Superior temporal gyrus (tissue), 1 donor: Measurements from ENCODE around the gene SLC6A3.
"Not testable (repeated sequence)": the region's sequence is repeated elsewhere in the genome, so short reads cannot be mapped to it uniquely, and the experiment has no call there.

ENCODE experiments used
- DNase-seq: peaks from one replicate; pipeline ENCODE4 v3.0.0-alpha.2; 2016; ENCODE audit errors: extremely low spot score

The SLC6A3 gene

GRCh38 chr5:1465117-1465516, 19.9 kb upstream of the SLC6A3 start:
- no peak for DNase-seq

DNA sequence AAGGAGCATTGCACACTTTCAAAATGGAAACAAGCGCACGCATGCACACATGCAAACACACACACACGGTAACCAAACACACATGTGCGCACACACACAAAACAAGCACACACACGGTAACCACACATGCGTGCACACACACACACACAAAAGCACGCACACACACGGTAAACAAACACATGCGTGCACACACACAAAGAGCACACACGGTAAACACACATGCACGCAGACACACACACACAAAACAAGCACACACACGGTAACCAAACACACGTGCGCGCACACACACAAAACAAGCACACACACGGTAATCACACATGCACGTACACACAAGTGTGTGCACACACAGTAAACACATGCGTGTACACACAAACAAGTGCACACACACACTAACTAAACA, 19.3 kb upstream of the SLC6A3 start:
- DNase-seq = no peak

- DNase-seq = no peak
Observed at GRCh38 chr5:1464096-1464446, 18.8 kb upstream of the SLC6A3 start.

DNA sequence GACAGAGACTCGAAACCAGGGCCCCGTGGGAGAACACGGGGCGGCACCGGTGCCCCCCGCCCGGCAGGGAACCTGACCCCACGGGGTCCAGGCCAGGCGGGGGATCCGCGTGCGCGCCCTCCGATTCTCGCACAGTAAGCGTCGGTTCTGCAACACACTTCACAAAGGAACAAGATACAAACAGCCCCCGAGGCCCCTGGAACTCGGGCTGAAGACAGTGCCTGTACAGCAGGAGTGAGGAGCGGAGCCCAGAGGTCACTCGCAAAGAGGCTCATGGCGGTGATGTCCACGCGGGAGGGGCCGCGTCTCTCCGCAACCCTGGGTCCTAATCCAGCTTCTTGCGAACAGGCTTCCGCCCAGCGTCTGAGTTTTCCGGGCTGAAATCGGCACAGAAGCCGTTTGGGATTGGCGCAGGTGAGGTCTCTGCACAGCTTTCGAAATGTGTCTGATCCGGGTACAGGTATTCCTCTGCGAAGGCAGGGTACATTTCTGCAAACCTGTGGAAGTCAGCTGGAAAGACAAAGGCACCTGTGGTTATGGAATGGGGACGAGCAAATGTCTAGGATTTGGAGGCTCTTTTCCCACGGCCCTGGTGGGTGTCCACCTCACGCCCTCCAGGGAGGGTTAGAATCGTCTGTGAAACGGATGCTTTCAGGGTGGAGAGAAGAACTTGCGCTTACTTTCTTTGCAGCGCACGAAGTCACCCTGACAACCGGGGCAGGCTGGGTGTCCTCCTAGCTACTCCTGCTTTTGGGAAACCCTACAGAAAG, 18.3 kb upstream of the SLC6A3 start:
- no peak for DNase-seq

GRCh38 chr5:1462358-1462757, 17.1 kb upstream of the SLC6A3 start:
- DNase-seq = no peak

- no peak for DNase-seq
Observed at GRCh38 chr5:1461396-1461795, 16.2 kb upstream of the SLC6A3 start.

DNA sequence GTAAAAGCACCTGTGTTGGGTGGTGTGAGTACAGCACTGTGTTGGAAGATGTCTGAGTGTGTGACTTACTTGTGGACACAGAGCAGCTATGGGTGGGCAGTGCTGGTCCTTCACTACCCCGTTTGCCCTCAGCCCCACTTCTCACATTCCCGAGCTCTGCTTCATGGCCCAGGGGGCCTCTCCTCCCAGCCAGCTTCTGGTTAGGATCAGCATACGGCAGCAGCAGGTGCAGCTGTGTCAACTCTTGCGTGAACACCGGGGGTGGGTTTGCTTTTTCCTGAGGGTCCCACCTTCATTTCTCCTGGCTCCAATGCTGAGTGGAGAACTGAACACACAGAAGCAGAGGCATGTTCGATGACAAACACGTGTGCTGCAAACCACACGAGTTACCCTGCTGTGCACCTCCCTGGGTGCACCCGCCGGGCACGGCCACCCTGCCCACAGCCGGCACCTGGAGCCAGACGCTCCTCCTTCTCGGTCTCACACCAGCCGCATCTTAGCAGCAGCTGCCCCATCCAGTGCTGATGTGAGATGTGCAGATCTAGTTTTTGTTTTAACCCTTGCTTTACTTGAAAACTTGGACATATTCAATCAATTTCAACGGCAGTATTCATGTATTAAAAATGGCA, 14.9 kb upstream of the SLC6A3 start:
- DNase-seq = no peak

DNA sequence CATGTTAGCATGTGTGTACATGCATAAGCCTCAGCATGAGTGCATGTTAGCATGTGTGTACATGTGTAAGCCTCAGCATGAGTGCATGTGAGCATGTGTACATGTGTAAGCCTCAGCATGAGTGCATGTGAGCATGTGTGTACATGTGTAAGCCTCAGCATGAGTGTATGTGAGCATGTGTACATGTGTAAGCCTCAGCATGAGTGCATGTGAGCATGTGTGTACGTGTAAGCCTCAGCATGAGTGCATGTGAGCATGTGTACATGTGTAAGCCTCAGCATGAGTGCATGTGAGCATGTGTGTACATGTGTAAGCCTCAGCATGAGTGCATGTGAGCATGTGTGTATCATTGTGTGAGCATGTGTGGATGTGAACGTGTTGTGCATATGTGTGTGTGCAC, 14.2 kb upstream of the SLC6A3 start:
- DNase-seq = not testable (repeated sequence)

DNA sequence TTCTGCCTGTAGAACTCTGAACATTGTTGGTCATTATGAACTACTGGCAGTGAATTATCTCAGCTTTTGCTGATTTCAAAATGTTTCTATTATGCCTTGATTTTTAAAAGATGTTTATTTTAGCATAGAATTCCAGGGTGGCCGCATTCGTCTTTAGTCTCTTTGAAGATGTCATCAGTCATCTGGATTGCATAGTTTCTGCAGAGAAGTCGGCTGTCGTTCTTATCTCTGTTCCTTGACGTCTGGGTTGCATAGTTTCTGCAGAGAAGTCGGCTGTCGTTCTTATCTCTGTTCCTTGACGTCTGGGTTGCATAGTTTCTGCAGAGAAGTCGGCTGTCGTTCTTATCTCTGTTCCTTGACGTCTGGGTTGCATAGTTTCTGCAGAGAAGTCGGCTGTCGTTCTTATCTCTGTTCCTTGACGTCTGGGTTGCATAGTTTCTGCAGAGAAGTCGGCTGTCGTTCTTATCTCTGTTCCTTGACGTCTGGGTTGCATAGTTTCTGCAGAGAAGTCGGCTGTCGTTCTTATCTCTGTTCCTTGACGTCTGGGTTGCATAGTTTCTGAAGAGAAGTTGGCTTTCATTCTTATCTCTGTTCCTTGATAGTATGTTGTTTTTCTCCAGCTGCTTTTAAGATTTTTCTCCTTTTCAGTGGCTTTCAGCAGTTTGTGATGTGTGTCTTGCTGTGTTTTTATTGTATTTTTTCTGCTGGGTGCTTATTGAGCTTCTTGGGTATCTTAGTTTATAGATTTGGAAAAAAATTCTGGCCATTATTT, 11.1 kb upstream of the SLC6A3 start:
- DNase-seq = not testable (repeated sequence)

DNA sequence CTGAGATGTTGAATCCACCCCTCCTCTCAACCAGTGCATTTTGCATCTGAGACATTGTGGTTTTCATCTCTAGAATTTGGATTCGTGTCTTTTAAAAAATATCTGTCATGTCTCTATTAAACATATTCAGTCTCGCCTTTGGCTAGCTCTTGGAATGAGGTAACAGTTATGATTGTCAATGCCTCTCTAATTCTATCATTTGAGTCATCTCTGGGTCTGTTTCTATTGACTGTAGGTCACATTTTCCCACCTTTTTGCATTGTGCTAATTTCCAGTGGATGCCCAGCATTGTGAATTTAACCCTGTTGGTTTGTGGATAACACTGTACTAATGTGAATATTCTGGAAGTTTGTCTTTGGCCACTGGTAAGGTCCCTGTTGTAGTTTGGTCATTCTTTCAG, 8.4 kb upstream of the SLC6A3 start:
- no peak for DNase-seq

GRCh38 chr5:1449081-1449630, 3.9 kb upstream of the SLC6A3 start:
- DNase-seq = no peak

- no peak for DNase-seq
Observed at GRCh38 chr5:1448511-1449011, 3.3 kb upstream of the SLC6A3 start.

DNA sequence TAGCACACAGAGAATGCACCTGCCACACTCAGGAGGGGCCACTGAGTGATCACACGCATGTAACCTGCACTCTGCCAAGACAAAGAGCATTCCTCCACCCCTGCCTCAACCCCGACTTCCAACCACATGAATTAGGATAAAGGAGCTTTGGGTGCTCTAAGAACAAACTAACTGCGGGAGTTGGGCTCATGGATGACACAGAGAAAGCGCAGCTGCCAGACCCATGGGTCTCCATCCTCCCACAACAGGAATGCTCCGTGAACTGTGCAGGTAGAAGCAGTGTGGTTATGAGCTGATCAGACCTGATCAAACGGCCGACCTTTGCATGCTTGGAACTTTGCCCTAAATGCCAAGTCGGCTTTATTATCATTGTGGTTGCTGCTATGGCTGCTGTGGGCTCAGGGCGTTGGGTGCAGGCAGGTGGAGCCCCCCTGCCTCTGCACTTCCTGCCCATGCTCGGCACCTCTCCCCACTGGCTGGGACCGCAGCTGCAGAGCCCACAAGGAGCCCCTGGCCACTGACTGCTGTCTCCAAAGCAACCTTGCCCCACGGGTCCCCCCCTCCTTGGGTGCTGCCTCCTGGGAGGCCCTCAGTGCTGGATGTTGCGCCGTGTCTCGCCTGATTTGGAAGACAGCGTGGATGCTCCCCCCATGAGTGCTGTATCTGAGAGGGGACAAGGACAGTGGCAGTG, 2.6 kb upstream of the SLC6A3 start:
- DNase-seq = no peak

DNA sequence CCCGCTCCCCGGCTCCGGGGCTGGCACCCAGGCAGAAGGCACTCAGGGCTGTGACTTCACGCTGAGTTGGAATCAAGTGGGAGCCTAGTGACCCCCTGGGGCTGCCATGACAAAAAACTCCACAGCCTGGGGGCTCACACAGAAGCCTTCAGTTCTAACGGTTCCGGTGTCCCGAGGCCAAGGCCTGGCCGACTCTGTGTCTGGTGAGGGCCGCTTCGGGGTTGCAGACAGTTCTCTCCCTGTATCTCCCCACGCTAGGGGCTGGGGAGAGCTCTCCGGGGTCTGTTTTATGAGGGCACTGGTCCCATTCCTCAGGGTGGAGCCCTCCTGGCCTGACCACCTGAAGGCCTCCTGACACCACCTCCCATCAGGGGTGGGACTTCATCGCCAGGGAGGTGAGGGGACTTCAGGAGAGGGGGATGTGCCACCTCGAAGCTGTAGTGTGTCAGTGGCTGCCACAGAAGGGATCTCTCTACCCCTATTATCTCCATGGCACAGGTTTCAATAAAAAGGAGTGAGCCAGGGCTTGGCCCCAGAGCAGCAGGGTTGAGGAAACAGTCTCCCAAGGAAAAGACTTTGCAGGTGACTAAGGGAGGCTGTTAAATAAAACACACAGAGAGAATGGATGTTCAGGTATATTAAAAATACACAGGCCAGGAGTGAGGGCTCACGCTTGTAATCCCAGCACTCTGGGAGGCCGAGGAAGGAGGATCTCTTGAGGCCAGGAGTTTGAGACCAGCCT, 1.5 kb upstream of the SLC6A3 start:
- DNase-seq = no peak

- no peak for DNase-seq
Observed at GRCh38 chr5:1445689-1446601, 705 bp upstream of the SLC6A3 start.

DNA sequence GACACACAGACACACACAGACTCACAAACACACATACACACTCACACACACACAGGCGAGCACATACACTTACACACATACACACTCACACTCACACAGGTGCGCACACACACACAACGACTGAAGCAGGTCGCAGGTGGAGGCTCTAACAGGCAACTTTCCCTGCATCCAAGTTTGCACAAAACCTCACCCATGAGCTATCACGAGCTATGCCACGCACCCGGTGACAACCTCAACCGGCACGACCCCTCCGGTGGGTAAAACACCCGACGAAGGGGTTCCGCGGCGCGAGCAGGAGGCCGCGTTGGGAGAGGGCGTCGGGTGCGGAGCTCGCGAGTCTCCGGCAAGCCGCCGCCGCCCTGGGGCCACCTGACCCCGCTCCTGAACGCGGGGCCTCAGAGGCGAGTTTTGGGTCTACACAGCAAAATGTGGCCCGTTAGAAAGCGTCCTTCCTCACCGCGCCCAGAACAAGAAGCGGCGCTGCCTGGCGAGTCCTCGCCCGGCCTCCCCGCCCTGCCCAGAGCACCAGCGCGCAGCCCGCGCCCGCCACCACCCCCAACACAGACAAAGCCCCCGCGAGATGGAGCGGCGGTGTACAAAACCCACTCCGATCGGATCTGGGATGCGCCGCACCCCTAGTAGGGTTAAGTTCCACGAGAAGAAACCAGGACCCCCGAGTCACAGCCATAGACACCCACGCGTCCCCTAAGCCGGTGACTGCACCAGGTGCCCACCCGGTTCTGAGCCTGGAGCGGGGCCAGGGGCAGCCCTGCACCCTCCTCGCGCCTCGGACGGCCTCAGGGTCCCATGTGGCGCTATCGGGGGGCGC, 665 bp downstream of the SLC6A3 start:
- DNase-seq = no peak

DNA sequence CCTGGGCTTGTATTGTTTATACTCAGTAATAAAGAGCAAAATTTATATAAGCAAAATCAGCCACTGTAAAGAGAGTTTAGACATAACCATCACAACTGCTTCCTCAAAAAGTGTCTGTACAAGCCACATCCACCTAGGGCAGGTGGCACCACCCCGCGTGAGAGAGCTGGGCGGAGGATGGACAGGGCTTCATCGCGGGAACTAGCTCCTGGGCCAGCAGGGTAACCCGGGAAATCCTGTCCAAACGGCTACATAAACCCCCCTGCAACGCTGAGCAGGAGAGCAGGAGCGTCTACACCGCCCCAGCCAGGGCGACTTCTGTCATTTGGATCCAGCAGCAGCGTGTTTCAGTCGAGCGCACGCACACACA, 1.3 kb downstream of the SLC6A3 start:
- DNase-seq = no peak

DNA sequence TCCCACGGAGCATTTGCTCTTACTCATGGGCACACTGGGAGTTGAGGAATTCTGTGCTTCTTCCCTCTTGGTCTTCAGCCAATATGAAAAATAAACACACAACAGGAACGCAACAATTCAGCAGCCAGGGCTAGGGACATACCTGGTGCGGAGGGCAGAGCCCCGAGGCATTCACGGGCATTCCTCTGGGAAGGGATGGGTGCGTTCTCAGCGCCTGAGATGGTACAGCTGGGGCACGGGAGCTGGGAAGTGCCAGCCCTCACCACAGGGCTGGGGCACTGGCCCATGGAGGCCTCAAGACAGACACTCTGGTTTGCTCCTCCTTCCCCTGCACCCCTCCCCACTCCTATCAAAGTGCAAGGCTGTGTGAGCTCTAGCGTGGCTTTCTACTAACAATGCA, 2.1 kb downstream of the SLC6A3 start:
- no peak for DNase-seq
